NCI-H510A (cell line): ENCODE measurements around the gene CCNB1IP1.
"Not testable (repeated sequence)": the region's sequence is repeated elsewhere in the genome, so short reads cannot be mapped to it uniquely, and the experiment has no call there.

Source experiments
- DNase-seq: peaks from one replicate; lab custom pipeline; 2025; lab: John Stamatoyannopoulos, UW

CCNB1IP1 gene

DNA sequence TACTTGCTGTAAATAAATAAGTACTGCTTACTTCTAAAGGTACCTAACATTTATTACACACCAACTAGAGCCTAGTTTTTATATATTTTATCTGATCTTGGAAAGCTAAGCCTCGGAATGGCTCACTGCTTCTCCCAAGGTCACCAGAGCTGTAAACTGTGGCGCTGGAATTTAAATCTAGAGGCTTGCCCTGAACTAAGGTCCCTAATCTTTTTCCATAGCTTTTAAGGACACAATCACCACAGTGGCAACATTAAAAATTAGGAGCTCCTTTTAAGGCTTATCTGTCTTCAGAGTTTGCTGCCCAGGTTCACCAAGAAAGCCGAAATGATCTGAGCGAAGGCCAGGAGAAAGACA is 670 bp downstream of the CCNB1IP1 start:
- no peak for DNase-seq

DNA sequence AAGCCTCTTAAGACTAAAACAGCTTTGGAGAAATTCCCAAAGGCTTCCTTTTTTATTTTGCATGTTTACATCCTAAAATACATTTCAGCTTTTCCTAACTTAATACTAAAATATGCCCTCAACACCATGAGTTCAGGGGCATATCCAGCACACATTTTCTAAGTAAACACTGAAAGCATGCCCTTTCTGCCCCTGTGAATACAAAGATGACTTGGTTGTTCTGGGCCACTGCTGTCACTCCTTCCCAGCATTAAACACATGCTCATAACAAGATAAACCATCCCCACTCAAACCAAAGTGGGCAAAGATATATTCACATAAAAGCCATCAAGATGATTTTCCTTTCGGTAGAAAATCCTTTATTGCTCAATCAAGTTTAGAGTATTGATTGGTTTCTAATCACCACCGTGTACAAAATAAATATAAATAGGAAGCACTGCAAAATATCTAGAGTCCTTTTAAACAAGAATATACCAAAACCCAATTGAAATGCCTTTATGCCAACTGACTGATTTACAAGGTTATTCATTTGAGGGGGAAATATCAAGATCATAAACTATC is 1.9 kb downstream of the CCNB1IP1 start:
- no peak for DNase-seq

DNA sequence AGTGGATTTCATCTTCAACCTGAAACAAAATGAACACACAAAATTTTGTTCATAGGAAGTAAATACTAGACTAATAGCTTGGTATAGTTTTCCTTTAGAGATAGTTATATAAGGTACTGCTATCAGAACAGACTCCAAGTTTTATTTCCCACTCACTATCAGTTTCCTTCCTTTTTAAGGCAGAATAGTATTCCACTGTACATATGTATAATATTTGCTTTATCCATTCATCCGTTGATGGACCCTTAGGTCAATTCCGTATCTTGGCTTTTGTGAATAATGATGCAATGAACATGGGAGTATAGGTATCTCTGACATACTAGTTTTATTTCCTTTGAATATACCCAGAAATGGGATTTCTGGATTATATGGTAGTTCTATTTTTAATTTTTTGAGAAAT is 3.7 kb downstream of the CCNB1IP1 start:
- no peak for DNase-seq

DNA sequence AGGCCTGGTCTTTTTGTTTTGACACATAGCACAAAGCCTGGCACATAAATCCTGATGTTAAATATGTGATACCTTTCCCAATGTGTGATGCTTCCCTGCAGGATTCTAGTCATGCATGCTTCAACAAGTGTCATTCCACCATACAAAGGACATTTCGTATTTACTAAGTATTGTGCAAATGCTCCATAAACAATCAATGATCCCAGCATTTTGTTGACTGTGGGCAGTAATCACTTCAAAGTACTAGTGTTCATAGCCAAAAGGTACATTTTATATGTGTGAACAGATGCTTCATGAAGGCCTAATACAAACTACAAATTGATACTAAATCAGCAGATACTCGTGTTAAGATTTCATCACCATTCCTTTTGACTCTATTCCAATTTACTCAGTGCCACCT is 4.4 kb downstream of the CCNB1IP1 start:
- no peak for DNase-seq

DNA sequence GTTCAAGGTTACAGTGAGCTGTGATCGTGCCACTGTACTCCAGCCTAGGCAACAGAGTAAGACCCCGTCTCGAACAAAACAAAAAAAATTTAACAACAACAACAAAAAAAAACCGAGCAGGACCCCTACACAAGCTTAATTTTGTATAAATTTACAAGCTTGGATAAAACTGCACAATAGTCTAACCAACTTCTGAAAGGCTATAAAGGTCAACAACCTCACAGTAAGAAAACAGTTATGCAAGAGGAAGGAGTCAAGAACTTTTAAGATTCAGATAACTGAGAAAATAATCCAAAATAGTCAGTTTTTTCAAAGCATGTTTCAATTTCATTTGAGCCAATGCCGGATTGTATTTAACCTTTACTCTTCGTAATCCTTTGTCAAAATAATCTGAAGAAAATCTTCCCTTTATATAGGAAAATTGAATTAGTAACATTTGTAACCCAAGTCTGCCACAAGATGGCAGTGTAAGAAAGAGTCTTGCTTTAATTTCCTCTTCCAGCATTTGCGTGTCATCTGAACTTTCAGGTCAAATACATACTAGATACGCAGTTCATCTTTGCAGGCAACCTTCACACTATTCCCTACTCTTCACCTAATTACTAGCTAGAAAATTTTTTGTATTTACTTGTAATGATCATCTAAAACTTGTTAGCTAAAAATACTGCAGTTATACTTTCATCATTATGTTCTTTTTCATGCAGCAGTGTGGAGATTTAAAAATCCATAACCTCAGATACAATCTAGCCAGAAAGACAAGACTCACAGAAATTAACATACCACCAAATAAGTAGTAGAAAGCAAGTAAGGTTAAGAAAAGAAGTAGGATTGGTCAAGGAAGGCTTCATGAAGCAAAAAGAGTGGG is 5.8 kb downstream of the CCNB1IP1 start:
- no peak for DNase-seq

DNA sequence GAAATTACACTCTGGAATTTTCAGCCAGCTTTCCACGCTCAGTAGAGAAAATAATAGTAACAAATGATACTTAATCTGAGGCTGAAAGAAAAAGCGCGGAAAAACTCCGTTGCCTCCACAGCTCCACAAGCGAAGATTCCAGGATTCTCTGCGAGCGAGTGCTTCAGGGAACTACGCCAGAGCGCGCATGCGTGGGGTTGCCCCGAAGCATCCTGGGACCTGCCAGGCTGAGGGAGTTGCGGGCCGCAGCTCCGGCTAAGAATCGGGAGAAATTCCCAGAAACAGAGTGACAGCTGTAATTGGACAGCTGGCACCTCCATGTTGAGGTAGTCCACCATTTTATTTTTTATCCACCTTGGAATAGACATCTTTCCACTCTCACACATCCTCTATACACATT is 15.4 kb downstream of the CCNB1IP1 start:
- DNase-seq, result no peak

DNA sequence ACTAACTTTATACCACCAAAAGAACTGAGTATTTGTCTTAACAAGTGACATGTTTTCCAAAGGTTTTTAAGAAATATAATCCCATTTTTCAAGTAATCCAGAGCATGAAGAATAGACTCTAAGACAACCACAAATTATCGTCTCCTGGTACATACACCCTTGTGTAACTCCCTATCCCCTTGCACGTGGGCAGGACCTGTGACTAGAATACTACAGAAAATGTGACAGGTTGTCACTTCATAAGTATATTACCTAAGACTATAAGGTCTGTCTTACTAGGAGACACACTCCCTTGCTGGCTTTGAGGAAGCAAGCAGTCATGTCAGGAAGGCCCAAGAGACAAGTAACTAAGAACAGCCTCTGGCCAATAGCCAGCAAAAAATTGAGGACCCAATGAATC is 19.1 kb downstream of the CCNB1IP1 start:
- no peak for DNase-seq

DNA sequence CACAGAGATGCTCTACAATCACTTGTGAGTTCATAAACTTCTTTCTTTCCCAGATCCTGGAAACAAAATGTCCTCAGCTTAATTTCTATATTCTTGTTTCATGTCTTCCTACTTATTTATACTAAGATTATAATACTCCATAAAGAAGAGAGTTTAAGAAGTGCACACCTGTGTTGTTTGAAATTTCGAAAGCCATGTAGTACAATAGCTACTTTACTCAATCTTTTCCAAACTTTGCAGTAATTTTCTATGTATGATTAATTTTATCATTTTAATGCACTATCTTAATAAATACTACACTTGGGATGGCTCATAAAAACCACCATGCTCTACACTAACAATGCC is 27.0 kb downstream of the CCNB1IP1 start:
- no peak for DNase-seq

DNA sequence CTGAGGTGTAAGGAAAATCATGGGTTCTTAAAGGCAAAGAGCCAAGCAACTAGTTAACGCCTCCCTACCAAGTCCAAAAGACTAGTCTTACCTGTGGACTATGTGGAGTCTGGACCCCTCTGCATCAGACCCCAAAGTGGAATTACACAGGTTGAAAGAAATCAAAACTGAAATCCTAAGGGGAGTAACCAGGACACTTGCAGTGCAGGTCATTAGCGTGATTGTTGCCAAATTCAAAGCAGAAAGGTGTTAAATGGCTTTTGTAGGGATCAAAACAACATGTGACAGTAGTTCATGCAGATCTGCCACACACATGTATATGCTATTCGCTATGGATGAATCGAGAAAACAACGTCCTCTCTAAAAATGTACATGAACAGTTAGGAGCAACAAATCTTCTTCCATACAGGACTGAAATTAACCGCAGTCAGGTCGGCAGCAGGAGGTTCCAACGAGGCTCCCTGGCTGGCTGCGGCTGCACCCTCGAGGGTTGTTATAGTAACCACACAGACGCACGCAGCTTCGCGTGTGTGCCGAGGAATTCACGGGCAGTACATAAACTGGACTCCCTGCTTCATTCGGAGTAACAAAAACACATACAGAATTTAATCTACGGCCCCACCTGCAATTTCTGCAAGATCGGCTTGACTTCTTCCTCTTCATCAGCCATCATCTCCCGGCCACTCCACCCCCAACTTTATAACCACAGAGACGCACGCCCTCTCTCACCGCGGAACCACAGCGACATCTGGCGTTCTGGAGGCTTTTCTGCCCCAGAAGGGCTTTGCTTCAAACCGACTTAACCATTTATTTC is 27.6 kb downstream of the CCNB1IP1 start, which contains the start of gene TTC5:
Gene TTC5, minus strand, starts transcription at position 687 of the 814 bp plus-strand sequence. Its CDS starts 14 bp downstream, at position 673.
- DNase-seq, result peak; percentile 55

DNA sequence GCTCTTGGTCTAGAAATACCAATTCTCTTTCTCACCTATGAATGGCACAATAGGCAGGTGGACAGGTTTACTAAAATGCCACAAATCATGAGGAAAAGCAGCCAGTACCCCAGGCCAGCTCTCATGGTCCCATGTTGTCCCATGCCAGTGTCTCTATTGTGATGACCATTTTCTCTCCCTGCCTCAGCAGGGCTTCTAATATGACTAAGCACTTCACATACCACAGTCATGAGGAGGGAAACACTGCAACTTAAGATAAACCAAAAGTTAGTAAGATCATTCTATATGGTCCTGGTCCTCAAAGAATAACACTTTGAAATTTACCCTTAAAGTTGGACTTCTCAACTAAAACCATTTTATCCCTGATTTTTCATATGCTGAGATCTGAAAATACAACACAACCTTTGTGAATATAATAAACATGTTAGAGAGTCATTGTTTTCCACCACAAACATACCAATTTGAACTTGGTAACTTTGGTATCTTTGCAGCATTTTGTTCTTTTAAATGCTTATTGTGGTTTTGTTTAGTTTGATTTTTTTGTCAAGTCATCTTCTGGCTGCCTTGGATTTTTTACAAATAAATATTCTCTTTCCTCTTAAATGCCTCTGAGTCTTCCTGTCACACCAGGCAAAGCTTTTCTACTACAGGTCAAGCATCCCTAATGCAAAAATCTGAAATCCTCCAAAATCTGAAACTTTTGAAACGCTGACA is 30.9 kb downstream of the CCNB1IP1 start:
- DNase-seq, result no peak

DNA sequence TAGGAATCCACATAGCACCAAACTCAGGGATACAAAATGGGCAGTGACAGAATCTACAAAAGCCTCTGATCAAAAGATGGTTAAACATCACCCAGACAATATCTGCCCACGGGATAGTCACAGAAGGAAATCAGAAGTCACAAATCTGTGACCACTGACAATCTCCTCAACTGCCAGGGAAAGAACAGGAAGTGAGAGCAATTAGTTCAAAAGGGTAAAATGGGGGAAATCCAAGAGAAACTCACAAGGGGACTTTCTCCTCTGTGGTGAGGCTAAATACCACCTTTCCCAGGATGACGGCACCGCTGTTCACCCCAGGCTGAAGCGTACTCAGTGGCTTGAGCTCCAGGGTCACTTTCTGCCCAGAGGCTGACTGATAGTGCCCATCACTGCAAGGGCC is 38.0 kb downstream of the CCNB1IP1 start:
- no peak for DNase-seq

DNA sequence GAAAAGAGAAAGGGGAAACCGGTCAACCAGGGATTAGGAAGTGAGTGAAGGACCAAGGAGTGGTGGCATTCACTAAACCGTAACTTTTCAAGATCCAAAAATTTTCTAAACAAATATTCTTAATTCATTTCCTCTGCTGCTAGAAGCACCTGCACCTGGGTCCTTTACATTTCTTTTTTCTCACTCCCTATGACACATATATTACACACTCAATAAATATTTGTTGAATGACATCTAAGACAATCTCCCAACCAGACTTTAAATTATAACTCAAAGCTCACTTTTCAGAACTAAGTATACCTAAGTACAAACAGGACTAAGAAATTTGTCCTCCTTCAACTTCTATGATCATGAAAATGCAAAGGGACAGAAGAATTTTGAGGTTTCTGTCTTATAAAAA is 38.4 kb downstream of the CCNB1IP1 start:
- DNase-seq, result no peak

DNA sequence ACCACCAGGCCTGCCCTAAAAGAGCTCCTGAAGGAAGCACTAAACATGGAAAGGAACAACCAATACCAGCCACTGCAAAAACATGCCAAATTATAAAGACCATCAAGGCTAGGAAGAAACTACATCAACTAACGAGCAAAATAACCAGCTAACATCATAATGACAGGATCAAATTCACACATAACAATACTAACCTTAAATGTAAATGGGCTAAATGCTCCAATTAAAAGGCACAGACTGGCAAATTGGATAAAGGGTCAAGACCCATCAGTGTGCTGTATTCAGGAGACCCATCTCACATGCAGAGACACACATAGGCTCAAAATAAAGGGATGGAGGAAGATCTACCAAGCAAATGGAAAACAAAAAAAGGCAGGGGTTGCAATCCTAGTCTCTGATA is 51.1 kb downstream of the CCNB1IP1 start:
- not testable (repeated sequence) for DNase-seq

DNA sequence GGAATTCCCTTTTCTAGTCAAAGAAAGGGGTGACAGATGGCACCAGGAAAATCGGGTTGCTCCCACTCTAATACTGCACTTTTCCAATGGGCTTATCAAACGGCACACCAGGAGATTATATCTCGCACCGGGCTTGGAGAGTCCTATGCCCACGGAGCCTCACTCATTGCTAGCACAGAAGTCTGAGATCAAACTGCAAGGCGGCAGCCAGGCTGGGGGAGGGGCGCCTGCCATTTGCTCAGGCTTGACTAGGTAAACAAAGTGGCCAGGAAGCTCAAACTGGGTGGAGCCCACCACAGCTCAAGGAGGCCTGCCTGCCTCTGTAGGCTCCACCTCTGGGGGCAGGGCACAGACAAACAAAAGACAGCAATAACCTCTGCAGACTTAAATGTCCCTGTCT is 52.8 kb downstream of the CCNB1IP1 start:
- DNase-seq, result not testable (repeated sequence)

DNA sequence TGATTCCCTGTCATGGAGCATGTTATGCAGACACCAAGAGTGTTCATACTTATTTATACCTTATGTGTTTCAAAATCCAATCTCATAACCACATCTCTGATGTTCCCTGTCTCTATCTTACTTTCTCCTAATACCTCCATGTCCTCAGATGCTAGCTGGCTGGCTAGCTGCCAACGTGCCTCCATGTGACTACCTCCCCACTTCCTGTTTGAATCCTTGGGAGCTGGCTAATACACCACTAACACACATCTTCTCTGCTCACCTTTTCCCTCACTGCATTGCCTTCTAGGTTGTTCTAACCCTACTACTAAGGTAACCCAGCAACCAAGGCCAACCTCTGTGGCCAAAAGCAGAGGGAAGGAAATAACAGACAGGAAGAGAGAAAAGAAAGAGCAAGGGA is 54.7 kb downstream of the CCNB1IP1 start:
- no peak for DNase-seq

DNA sequence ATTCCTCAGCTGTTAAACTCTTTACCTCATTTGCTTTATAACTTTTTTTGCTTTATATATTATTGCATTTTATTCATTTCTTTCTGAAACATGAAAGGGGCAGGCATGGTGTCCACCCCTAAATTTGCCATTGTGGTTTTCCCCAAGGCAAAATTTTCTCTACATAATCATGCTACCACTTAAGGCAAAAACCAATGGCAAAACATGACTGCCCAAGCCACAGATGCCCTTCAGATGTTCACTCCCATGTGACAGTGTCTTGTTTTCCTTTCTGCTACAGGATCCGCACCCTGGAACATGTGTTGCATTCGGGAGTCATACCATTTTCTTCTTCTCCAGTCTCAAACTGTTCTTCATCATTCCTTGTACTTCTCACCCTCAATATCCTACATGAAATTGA is 55.7 kb downstream of the CCNB1IP1 start:
- no peak for DNase-seq

DNA sequence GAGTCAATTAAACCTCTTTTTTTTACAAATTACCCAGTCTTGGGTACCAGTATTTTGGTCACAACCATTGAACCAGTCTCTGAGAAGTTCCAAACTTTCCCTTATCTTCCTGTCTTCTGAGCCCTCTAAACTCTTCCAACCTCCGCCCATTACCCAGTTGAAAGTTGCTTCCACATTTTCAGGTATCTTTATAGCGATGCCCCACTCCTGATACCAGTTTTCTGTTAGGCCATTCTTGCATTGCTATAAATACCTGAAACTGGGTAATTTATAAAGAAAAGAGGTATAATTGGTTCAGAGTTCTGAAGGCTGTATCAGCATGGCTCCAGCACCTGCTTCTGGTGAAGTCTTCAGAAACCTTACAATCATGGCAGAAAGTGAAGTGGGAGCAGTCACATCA is 59.0 kb downstream of the CCNB1IP1 start:
- DNase-seq, result no peak

DNA sequence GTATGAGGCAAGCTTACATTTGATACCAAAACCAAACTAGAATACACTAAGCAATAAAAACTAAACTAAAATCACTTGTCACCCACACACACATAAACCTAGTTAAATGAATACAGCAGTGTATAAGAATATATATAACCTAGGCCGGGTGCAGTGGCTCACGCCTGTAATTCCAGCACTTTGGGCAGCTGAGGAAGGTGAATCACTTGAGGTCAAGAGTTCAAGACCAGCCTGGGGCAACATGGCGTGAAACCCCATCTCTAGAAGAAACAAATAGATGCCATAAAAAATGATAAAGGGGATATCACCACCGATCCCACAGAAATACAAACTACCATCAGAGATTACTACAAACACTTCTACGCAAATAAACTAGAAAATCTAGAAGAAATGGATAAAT is 68.7 kb downstream of the CCNB1IP1 start:
- not testable (repeated sequence) for DNase-seq

DNA sequence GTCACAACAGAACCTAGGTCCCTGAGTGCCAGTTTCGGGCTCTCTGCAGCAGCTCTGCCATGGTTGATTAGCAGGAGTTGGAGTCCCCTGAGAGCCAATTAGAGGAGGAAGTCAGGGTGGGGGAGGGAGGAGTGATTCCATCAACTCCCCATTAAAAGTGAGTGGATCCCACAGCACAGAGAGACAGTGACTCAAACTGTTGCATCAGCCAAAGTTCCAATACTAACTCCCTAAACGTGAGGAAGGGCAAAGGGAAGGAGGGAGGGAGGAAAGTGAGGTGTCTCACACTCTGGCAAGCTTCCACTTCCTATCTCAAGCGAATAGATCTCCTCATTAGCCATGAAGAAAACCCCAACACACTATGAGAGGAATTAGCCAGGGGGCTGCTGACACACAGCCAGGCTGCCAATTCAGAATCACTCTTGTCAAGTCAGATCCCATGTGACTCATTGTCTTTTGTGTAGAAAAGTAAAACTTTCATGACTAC is 70.4 kb downstream of the CCNB1IP1 start:
- no peak for DNase-seq
